Endothelial cell of umbilical vein (primary cell): ENCODE measurements around the gene TBL1Y. TPM values are rescaled to one million over a fixed set of nuclear protein-coding genes. Genes with fewer than 3 reads are reported as not detected.

ENCODE experiments used
- BruUV-seq: library from RNA; stranded (reverse); fragments of 400-500 nt; replicated peaks from 2 replicates; lab custom pipeline; 2021; lab: Mats Ljungman, UMichigan
- CTCF ChIA-PET: fragments of 300-600, 350-600 bp; sonication (Branson Sonifier 250); formaldehyde crosslinking; loops from one replicate; lab custom pipeline; 2021; ENCODE audit warnings: antibody characterized with exemption, inconsistent platforms; lab: Charles Lee
- POLR2A ChIA-PET: fragments of 300-600, 350-600 bp; sonication (Branson Sonifier 250); formaldehyde crosslinking; loops from one replicate; lab custom pipeline; 2021; ENCODE audit warnings: antibody characterized with exemption, inconsistent platforms; lab: Charles Lee
- DNase-seq: peaks from one replicate; pipeline ENCODE4 v3.0.0-alpha.2; 2011; ENCODE audit warnings: low read depth, low spot score
- FAIRE-seq: peaks from 2 replicates; lab custom pipeline; 2011; peaks lifted over from hg19 to GRCh38; lab: Jason Lieb, UNC
- H2AFZ ChIP-seq: 2 replicates; pipeline ENCODE4 v1.6.0; 2012; ENCODE audit warnings: low read depth, low read length, control low read depth, inconsistent platforms
- H3K27ac ChIP-seq: 2 replicates; pipeline ENCODE4 v1.5.1; 2011; ENCODE audit warnings: low read depth, mild to moderate bottlenecking, control low read depth, low read length, moderate library complexity; ENCODE audit not compliant: insufficient read depth
- H3K27me3 ChIP-seq, 2 experiments: 2 replicates each; pipeline versions ENCODE4 v1.6.0 to v1.6.1; 2011; ENCODE audit warnings: low read length in 2 of 2, mixed read lengths in 1 of 2; ENCODE audit not compliant: control insufficient read depth in 2 of 2, insufficient read depth in 2 of 2
- H3K36me3 ChIP-seq, 2 experiments: 2 replicates in 1 of 2; 3 replicates in 1 of 2; pipeline ENCODE4 v1.5.1; 2011; ENCODE audit warnings: low read length in 2 of 2, mild to moderate bottlenecking in 1 of 2, moderate library complexity in 1 of 2; ENCODE audit not compliant: control insufficient read depth in 2 of 2, insufficient read depth in 2 of 2; ENCODE audit errors: extremely low read depth in 1 of 2
- H3K4me1 ChIP-seq: 3 replicates; pipeline ENCODE4 v1.5.1; 2011; ENCODE audit warnings: mild to moderate bottlenecking, low read length; ENCODE audit not compliant: control insufficient read depth, insufficient read depth; ENCODE audit errors: extremely low read depth
- H3K4me2 ChIP-seq: 2 replicates; pipeline ENCODE4 v1.6.1; 2011; ENCODE audit warnings: low read length, control low read depth, mixed read lengths; ENCODE audit not compliant: insufficient read depth
- H3K4me3 ChIP-seq, 3 experiments: fragments of 200-600 bp in 1 of 3; sonication (generic), shearing (Covaris generic) in 1 of 3; replicated peaks in 1 of 3; 2 replicates each; pipeline ENCODE4 v1.5.1; 2011 to 2016; ENCODE audit warnings: control low read depth in 3 of 3, low read length in 3 of 3, mild to moderate bottlenecking in 2 of 3, inconsistent platforms in 1 of 3, low read depth in 1 of 3, moderate library complexity in 1 of 3; ENCODE audit not compliant: insufficient read depth in 1 of 3
- H3K79me2 ChIP-seq: 2 replicates; pipeline ENCODE4 v1.6.0; 2012; ENCODE audit warnings: low read length, inconsistent platforms; ENCODE audit not compliant: control insufficient read depth, insufficient read depth
- H3K9ac ChIP-seq: replicated peaks from 2 replicates; pipeline ENCODE3; 2011; ENCODE audit warnings: low read length, control low read depth; ENCODE audit not compliant: insufficient read depth; ENCODE audit errors: extremely low read depth
- H3K9me1 ChIP-seq: replicated peaks from 3 replicates; pipeline ENCODE4 v1.6.0; 2011; ENCODE audit warnings: mild to moderate bottlenecking, low read length; ENCODE audit not compliant: control insufficient read depth, insufficient read depth; ENCODE audit errors: extremely low read depth
- H3K9me3 ChIP-seq: replicated peaks from 2 replicates; pipeline ENCODE4 v1.5.1; 2012; ENCODE audit warnings: low read length, inconsistent platforms; ENCODE audit not compliant: control insufficient read depth, insufficient read depth
- H4K20me1 ChIP-seq: replicated peaks from 2 replicates; pipeline ENCODE3; 2011; ENCODE audit warnings: mild to moderate bottlenecking, low read length; ENCODE audit not compliant: control insufficient read depth, insufficient read depth; ENCODE audit errors: extremely low read depth
- EZH2 ChIP-seq: IDR thresholded peaks from 2 replicates; pipeline ENCODE4 v1.6.1; 2012; ENCODE audit warnings: borderline replicate concordance, low read depth, mild to moderate bottlenecking, moderate library complexity, low read length, inconsistent platforms; ENCODE audit not compliant: severe bottlenecking
- FOS ChIP-seq: IDR thresholded peaks from 2 replicates; pipeline ENCODE4 v1.6.1; 2011; ENCODE audit warnings: mild to moderate bottlenecking, low read length, moderate library complexity, borderline replicate concordance; ENCODE audit not compliant: insufficient read depth
- GATA2 ChIP-seq: IDR thresholded peaks from 2 replicates; pipeline ENCODE4 v1.7.0; 2011; ENCODE audit warnings: low read depth, mild to moderate bottlenecking, moderate library complexity, mixed read lengths, low read length; ENCODE audit not compliant: insufficient read length, insufficient read depth
- JUN ChIP-seq: IDR thresholded peaks from 2 replicates; pipeline ENCODE4 v1.6.1; 2011; ENCODE audit warnings: borderline replicate concordance, low read depth; ENCODE audit not compliant: insufficient read length, insufficient read depth
- MYC ChIP-seq: IDR thresholded peaks from one replicate; pipeline ENCODE4 v1.6.1; 2011; ENCODE audit warnings: mild to moderate bottlenecking, low read depth, low read length
- POLR2A ChIP-seq: IDR thresholded peaks from 2 replicates; pipeline ENCODE4 v1.6.1; 2012; ENCODE audit warnings: low read depth, mild to moderate bottlenecking, control low read depth, low read length
- POLR2AphosphoS5 ChIP-seq: IDR thresholded peaks from 2 replicates; pipeline ENCODE4 v1.6.1; 2012; ENCODE audit warnings: low read depth, mild to moderate bottlenecking, control low read depth, low read length, moderate library complexity; ENCODE audit not compliant: insufficient read depth
- dilution Hi-C: fragments of 300-500 bp; cut with MboI; formaldehyde crosslinking; loops from one replicate; pipeline ENCODE4 v1.15.0; 2019; ENCODE audit warnings: low sequenced_read_pairs; ENCODE audit not compliant: extremely low pct_ligation_motif_present
- intact Hi-C: fragments of 100-400 bp; cut with micrococcal nuclease; formaldehyde crosslinking; loops from one replicate; pipeline ENCODE4 v1.10.0; 2022
- polyA plus RNA-seq, 4 experiments: library from polyadenylated mRNA; depleted of rRNA in 3 of 4; stranded (reverse) in 3 of 4; unstranded in 1 of 4; fragments of >200 nt; gene quantifications; 2 replicates each; pipeline versions ENCODE4 v1.2.1 to v1.2.3, GENCODE V29; 2011 to 2012; ENCODE audit warnings: missing spikeins in 1 of 4
- total RNA-seq: library from RNA; stranded (reverse); gene quantifications from 2 replicates; pipeline ENCODE4 v1.2.3, GENCODE V29; 2021
- TF ChIP-seq, protein P1 (sequence below), 2 donors: IDR thresholded peaks; 1 replicate in 1 of 2; 2 replicates in 1 of 2; pipeline ENCODE4 v1.5.1; 2011; ENCODE audit warnings: low read length in 2 of 2, mild to moderate bottlenecking in 2 of 2, moderate library complexity in 2 of 2, control low read depth in 1 of 2, inconsistent platforms in 1 of 2, low read depth in 1 of 2; ENCODE audit not compliant: insufficient read depth in 1 of 2; ENCODE audit errors: extremely low read depth in 1 of 2
- TF ChIP-seq, protein P2 (sequence below): IDR thresholded peaks from 2 replicates; pipeline ENCODE4 v1.6.1; 2011; ENCODE audit not compliant: insufficient read depth, insufficient read length

The TBL1Y gene
- total and polyA plus RNA-seq, 2 donors (not counting 3 experiments of a cell fraction or from before 2014, with no cell fraction given): not detected

DNA sequence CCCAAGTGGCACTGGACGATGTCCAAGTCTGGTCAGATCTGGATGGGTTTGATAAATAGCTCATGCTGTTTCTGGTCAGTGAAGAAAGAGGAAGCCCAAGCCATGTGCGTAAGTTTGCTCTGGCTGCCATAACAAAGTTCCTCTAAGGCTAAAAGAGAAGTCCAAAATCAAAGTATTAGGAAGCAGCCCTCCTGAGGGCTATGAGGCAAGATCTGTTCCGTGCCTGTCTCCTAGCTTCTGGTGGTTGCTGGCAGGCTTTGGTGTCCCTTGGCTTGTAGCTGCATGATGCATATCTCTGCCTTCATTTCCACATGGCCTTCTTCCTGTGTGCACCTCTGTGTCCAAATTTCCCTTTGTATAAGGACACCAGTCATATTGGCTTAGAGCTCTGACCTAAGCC, 81.5 kb downstream of the TBL1Y start:
- Histone ChIP-seq H3K9me3 (no peaks in the 10 kb centered on the region), H3K27me3 (no peaks in the 10 kb centered on the region), H3K4me1 (no peaks in the 10 kb centered on the region), H3K36me3 (no peaks in the 10 kb centered on the region), H3K4me3 (no peak overlapping the region), H3K27ac (no peak overlapping the region), H2AFZ (no peak overlapping the region), H3K79me2 (no peaks in the 10 kb centered on the region), H4K20me1 (no peaks in the 10 kb centered on the region), H3K4me2 (no peak overlapping the region), H3K9me1 (no peaks in the 10 kb centered on the region), H3K9ac (no peak overlapping the region)
- CTCF ChIA-PET: no interaction called here
- intact Hi-C loops (no loop called here), dilution Hi-C loops (no loop called here)
- BruUV-seq: no TSS peak
- no peak for TF ChIP-seq POLR2A
- TF ChIP-seq, protein P1, sequence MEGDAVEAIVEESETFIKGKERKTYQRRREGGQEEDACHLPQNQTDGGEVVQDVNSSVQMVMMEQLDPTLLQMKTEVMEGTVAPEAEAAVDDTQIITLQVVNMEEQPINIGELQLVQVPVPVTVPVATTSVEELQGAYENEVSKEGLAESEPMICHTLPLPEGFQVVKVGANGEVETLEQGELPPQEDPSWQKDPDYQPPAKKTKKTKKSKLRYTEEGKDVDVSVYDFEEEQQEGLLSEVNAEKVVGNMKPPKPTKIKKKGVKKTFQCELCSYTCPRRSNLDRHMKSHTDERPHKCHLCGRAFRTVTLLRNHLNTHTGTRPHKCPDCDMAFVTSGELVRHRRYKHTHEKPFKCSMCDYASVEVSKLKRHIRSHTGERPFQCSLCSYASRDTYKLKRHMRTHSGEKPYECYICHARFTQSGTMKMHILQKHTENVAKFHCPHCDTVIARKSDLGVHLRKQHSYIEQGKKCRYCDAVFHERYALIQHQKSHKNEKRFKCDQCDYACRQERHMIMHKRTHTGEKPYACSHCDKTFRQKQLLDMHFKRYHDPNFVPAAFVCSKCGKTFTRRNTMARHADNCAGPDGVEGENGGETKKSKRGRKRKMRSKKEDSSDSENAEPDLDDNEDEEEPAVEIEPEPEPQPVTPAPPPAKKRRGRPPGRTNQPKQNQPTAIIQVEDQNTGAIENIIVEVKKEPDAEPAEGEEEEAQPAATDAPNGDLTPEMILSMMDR (IDR thresholded peaks at IDR 0.05; ENCODE audit: extremely low read depth in 1 of 2, insufficient read depth in 1 of 2, low read depth in 1 of 2, low read length in 2 of 2): no peak
- TF ChIP-seq POLR2AphosphoS5: no peak
- TF ChIP-seq MYC: no peak
- TF ChIP-seq JUN: no peak
- TF ChIP-seq EZH2: no peak
- TF ChIP-seq, protein P2, sequence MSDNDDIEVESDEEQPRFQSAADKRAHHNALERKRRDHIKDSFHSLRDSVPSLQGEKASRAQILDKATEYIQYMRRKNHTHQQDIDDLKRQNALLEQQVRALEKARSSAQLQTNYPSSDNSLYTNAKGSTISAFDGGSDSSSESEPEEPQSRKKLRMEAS: no peak
- TF ChIP-seq FOS: no peak
- no peak for TF ChIP-seq GATA2
- no peak for DNase-seq
- POLR2A ChIA-PET: no interaction called here
- FAIRE-seq: no peak
